A673 (cell line): ENCODE measurements around the gene CAPN11. TPM values are rescaled to one million over a fixed set of nuclear protein-coding genes. Genes with fewer than 3 reads are reported as not detected.
A peak's percentile ranks its signal among the peaks of the same experiment; 100 is the strongest.

Experiments used
- BruUV-seq: library from RNA; stranded (reverse); fragments of 400-500 nt; replicated peaks from 2 replicates; lab custom pipeline; 2021; lab: Mats Ljungman, UMichigan
- CTCF ChIA-PET: fragments of 300-600 bp; sonication (Branson Sonifier 250); formaldehyde crosslinking; loops from one replicate; lab custom pipeline; 2022; ENCODE audit warnings: antibody characterized with exemption; lab: Charles Lee
- POLR2A ChIA-PET: fragments of 300-600 bp; sonication (Branson Sonifier 250); formaldehyde crosslinking; loops from one replicate; lab custom pipeline; 2022; ENCODE audit warnings: antibody characterized with exemption; ENCODE audit not compliant: low non-redundant PET; lab: Charles Lee
- DNase-seq: peaks from one replicate; pipeline ENCODE4 v3.0.0-alpha.2; 2015; ENCODE audit warnings: low spot score
- H3K27ac ChIP-seq: fragments of 200-600 bp; sonication (generic); 2 replicates; pipeline ENCODE4 v1.5.1; 2016; ENCODE audit warnings: mixed run types, low read depth, mild to moderate bottlenecking, mixed read lengths, antibody characterized with exemption, low read length; ENCODE audit not compliant: poor library complexity, severe bottlenecking
- H3K27me3 ChIP-seq: fragments of 200-600 bp; sonication (generic); replicated peaks from 2 replicates; pipeline ENCODE4 v1.6.1; 2017; ENCODE audit warnings: mixed run types, low read depth, mild to moderate bottlenecking, mixed read lengths, antibody characterized with exemption, low read length; ENCODE audit not compliant: insufficient read depth, poor library complexity
- H3K36me3 ChIP-seq: fragments of 200-600 bp; sonication (generic); 2 replicates; pipeline ENCODE4 v1.6.1; 2016; ENCODE audit warnings: mixed run types, mild to moderate bottlenecking, mixed read lengths, antibody characterized with exemption, low read length; ENCODE audit not compliant: insufficient read depth, poor library complexity, severe bottlenecking
- H3K4me1 ChIP-seq: fragments of 200-600 bp; sonication (generic); 2 replicates; pipeline ENCODE4 v1.6.1; 2017; ENCODE audit warnings: mixed run types, mild to moderate bottlenecking, mixed read lengths, antibody characterized with exemption, low read length; ENCODE audit not compliant: insufficient read depth, poor library complexity, severe bottlenecking
- H3K4me3 ChIP-seq: fragments of 200-600 bp; sonication (generic); 2 replicates; pipeline ENCODE4 v1.5.1; 2016; ENCODE audit warnings: low read depth, mixed run types, mild to moderate bottlenecking, mixed read lengths, low read length; ENCODE audit not compliant: poor library complexity, severe bottlenecking
- H3K9me3 ChIP-seq: fragments of 200-600 bp; sonication (generic); 2 replicates; pipeline ENCODE4 v1.6.1; 2016; ENCODE audit warnings: mixed run types, low read depth, mild to moderate bottlenecking, mixed read lengths, antibody characterized with exemption, low read length; ENCODE audit not compliant: poor library complexity, severe bottlenecking
- CTCF ChIP-seq: fragments of 300-800, 200-600 bp; sonication (generic); conservative IDR thresholded peaks from 2 replicates; pipeline ENCODE4 v1.5.1; 2017; ENCODE audit warnings: low read depth, mild to moderate bottlenecking, antibody characterized with exemption, low read length, moderate library complexity, mixed read lengths
- EZH2 ChIP-seq: fragments of 200-600 bp; sonication (generic); IDR thresholded peaks from 2 replicates; pipeline ENCODE4 v1.6.1; 2017; ENCODE audit warnings: borderline replicate concordance, low read depth, mild to moderate bottlenecking, mixed read lengths, antibody characterized with exemption, low read length; ENCODE audit not compliant: poor library complexity, severe bottlenecking
- intact Hi-C: fragments of 100-400 bp; cut with micrococcal nuclease; formaldehyde crosslinking; loops from one replicate; pipeline ENCODE4 v1.10.0; 2022; ENCODE audit not compliant: unreplicated experiment
- total RNA-seq: library from RNA; stranded (reverse); gene quantifications from 2 replicates; pipeline ENCODE4 v1.2.3, GENCODE V29; 2021

CAPN11 gene
- total RNA-seq, 1 experiment from 2014 or later: not detected

- H3K27me3 ChIP-seq: no peaks in the 10 kb centered on the region
- CTCF ChIA-PET: no interaction called here
- H3K27ac ChIP-seq: no peak overlapping the region
- TF ChIP-seq CTCF: peak; percentile 100
- TF ChIP-seq EZH2: no peak
- POLR2A ChIA-PET: no interaction called here
- no peak overlapping the region for H3K4me3 ChIP-seq
- H3K9me3 ChIP-seq: no peaks in the 10 kb centered on the region
- no peaks in the 10 kb centered on the region for H3K4me1 ChIP-seq
- peak; percentile 81 for DNase-seq
- no peaks in the 10 kb centered on the region for H3K36me3 ChIP-seq
- BruUV-seq: no TSS peak
- intact Hi-C loops: loop anchor here (1.0 to 5.0 kb wide), 2 partner anchors 55 to 379 kb away; partner anchors contain the start of gene VEGFA
Measured at GRCh38 chr6:44151348-44152108, 7.1 kb upstream of the CAPN11 start.

GRCh38 chr6:44152109-44152461 lies 6.5 kb upstream of the CAPN11 start:
- Histone ChIP-seq H3K36me3 (no peaks in the 10 kb centered on the region), H3K4me3 (no peak overlapping the region), H3K27ac (no peak overlapping the region), H3K9me3 (no peaks in the 10 kb centered on the region), H3K27me3 (no peaks in the 10 kb centered on the region), H3K4me1 (no peaks in the 10 kb centered on the region)
- ChIA-PET POLR2A (no interaction called here), CTCF (no interaction called here)
- TF ChIP-seq CTCF: no peak; the same call in 1 of the 2 replicates
- no peak for TF ChIP-seq EZH2
- no TSS peak for BruUV-seq
- no peak for DNase-seq
- intact Hi-C loops: loop anchor here (1.0 to 5.0 kb wide), 2 partner anchors 56 to 380 kb away; partner anchors contain the start of gene VEGFA

GRCh38 chr6:44152533-44152932 lies 6.1 kb upstream of the CAPN11 start:
- Histone ChIP-seq H3K4me3 (no peak overlapping the region), H3K27me3 (no peaks in the 10 kb centered on the region), H3K27ac (no peak overlapping the region), H3K36me3 (no peaks in the 10 kb centered on the region), H3K4me1 (no peaks in the 10 kb centered on the region), H3K9me3 (no peaks in the 10 kb centered on the region)
- intact Hi-C loops: loop anchor here (1.0 to 5.0 kb wide), 2 partner anchors 56 to 380 kb away; partner anchors contain the start of gene VEGFA
- no TSS peak for BruUV-seq
- ChIA-PET POLR2A (no interaction called here), CTCF (no interaction called here)
- no peak for DNase-seq
- TF ChIP-seq CTCF (no peak), EZH2 (no peak)
